HepG2 (cell line): ENCODE data around the gene DNM3. TPM values are rescaled to one million over a fixed set of nuclear protein-coding genes. Genes with fewer than 3 reads are reported as not detected.

ENCODE experiments used
- ATAC-seq: fragments of 200-7000 bp; cut with Tn5 transposase; 3 replicates; pipeline ENCODE4 v1.9.1; 2020; ENCODE audit warnings: mild to moderate bottlenecking, moderate library complexity
- BruUV-seq: library from RNA; stranded (reverse); fragments of 400-500 nt; replicated peaks from 2 replicates; lab custom pipeline; 2021; lab: Mats Ljungman, UMichigan
- CTCF ChIA-PET: fragments of 300-600 bp; formaldehyde crosslinking; extraction: SDS; loops from one replicate; lab custom pipeline; 2021; ENCODE audit warnings: low total read pairs, inconsistent platforms, low intra/inter-chr PET ratio; lab: Yijun Ruan, JAX
- POLR2A ChIA-PET: fragments of 350-600 bp; sonication (Branson Sonifier 250); formaldehyde crosslinking; loops from one replicate; lab custom pipeline; 2020; ENCODE audit warnings: antibody characterized with exemption, inconsistent platforms; lab: Yijun Ruan, JAX
- DNase-seq: peaks from one replicate; pipeline ENCODE4 v3.0.0-alpha.2; 2015; ENCODE audit warnings: low spot score
- FAIRE-seq: peaks from 3 replicates; lab custom pipeline; 2011; peaks lifted over from hg19 to GRCh38; lab: Jason Lieb, UNC
- H2AFZ ChIP-seq: one replicate; pipeline ENCODE4 v1.6.1; 2011; ENCODE audit warnings: low read length, inconsistent platforms
- H3K27ac ChIP-seq: fragments of 300-600 bp; 3 replicates; pipeline ENCODE4 v1.8.0; 2011; ENCODE audit warnings: mixed run types, mild to moderate bottlenecking, mixed read lengths, low read length, inconsistent platforms; ENCODE audit not compliant: insufficient read depth; ENCODE audit errors: extremely low read length
- H3K27me3 ChIP-seq, 2 experiments: fragments of 200-600 bp in 1 of 2; 2 replicates in 1 of 2; 3 replicates in 1 of 2; pipeline versions ENCODE4 v1.6.0 to v1.8.0; 2011; ENCODE audit warnings: low read length in 2 of 2, mild to moderate bottlenecking in 2 of 2, moderate library complexity in 2 of 2, inconsistent platforms in 1 of 2; ENCODE audit not compliant: insufficient read depth in 2 of 2, control insufficient read depth in 1 of 2
- H3K36me3 ChIP-seq, 2 experiments: fragments of 200-600 bp in 1 of 2; replicated peaks in 1 of 2; 2 replicates in 1 of 2; 3 replicates in 1 of 2; pipeline versions ENCODE4 v1.5.1 to v1.8.0; 2011; ENCODE audit warnings: low read length in 2 of 2, inconsistent platforms in 1 of 2; ENCODE audit not compliant: insufficient read depth in 2 of 2, control insufficient read depth in 1 of 2
- H3K4me1 ChIP-seq: 2 replicates; pipeline ENCODE4 v1.5.1; 2012; ENCODE audit warnings: low read length, inconsistent platforms; ENCODE audit not compliant: insufficient read depth
- H3K4me2 ChIP-seq: 2 replicates; pipeline ENCODE4 v1.6.0; 2011; ENCODE audit warnings: low read depth, low read length, inconsistent platforms
- H3K4me3 ChIP-seq, 3 experiments: fragments of 200-600 bp in 1 of 3; sonication (generic), shearing (Covaris generic) in 1 of 3; replicated peaks in 1 of 3; 2 replicates each; pipeline ENCODE4 v1.5.1; 2011 to 2016; ENCODE audit warnings: low read length in 3 of 3, inconsistent platforms in 2 of 3, low read depth in 2 of 3, mild to moderate bottlenecking in 2 of 3, control low read depth in 1 of 3, mixed read lengths in 1 of 3; ENCODE audit not compliant: insufficient read depth in 1 of 3
- H3K79me2 ChIP-seq: one replicate; pipeline ENCODE4 v1.6.1; 2011; ENCODE audit warnings: low read length, inconsistent platforms; ENCODE audit not compliant: insufficient read depth
- H3K9ac ChIP-seq: 2 replicates; pipeline ENCODE4 v1.6.0; 2011; ENCODE audit warnings: mild to moderate bottlenecking, low read depth, low read length, inconsistent platforms; ENCODE audit not compliant: insufficient read depth
- H3K9me3 ChIP-seq: 2 replicates; pipeline ENCODE4 v1.5.1; 2012; ENCODE audit warnings: mild to moderate bottlenecking, low read length
- H4K20me1 ChIP-seq: 2 replicates; pipeline ENCODE4 v1.6.0; 2011; ENCODE audit warnings: inconsistent platforms, mild to moderate bottlenecking, low read length, moderate library complexity; ENCODE audit not compliant: insufficient read depth
- IKZF1 ChIP-seq: fragments of 450-650 bp; IDR thresholded peaks from 2 replicates; pipeline ENCODE4 v1.7.1; 2016
- SOX13 ChIP-seq, 3 experiments: fragments of 450-650 bp in 1 of 3; sonication (generic) in 1 of 3; formaldehyde crosslinking in 1 of 3; IDR thresholded peaks in 2 of 3; conservative IDR thresholded peaks in 1 of 3; 2 replicates each; pipeline versions ENCODE4 v1.5.0 to v1.6.1; 2016 to 2020; ENCODE audit warnings: antibody characterized with exemption in 1 of 3, mild to moderate bottlenecking in 1 of 3, missing compliant biosample characterization in 1 of 3, missing genetic modification reagents in 1 of 3, moderate library complexity in 1 of 3
- ZFP90 ChIP-seq: sonication (generic); formaldehyde crosslinking; IDR thresholded peaks from 2 replicates; pipeline ENCODE4 v1.8.0; 2022; ENCODE audit warnings: missing genetic modification reagents, mild to moderate bottlenecking, inconsistent platforms, borderline replicate concordance
- ZNF430 ChIP-seq: sonication (generic); formaldehyde crosslinking; IDR thresholded peaks from 2 replicates; pipeline ENCODE4 v1.9.0; 2021; ENCODE audit warnings: mild to moderate bottlenecking, missing genetic modification reagents
- WGBS: methylation state at CpG from one replicate; pipeline ENCODE4 v1.1.6; 2017; ENCODE audit warnings: low lambda C conversion rate; 5-methylcytosine and 5-hydroxymethylcytosine counted together
- in situ Hi-C: cut with HindIII; loops from 2 replicates; pipeline ENCODE4 v1.10.0; 2017; ENCODE audit warnings: low pct_unique_long_range_greater_than_20kb; ENCODE audit not compliant: extremely low pct_ligation_motif_present
- intact Hi-C: fragments of 100-400 bp; cut with micrococcal nuclease; formaldehyde crosslinking; loops from one replicate; pipeline ENCODE4 v1.10.0; 2022; ENCODE audit not compliant: unreplicated experiment
- polyA plus RNA-seq, 8 experiments: library from polyadenylated mRNA; depleted of rRNA in 3 of 8; stranded (reverse) in 7 of 8; unstranded in 1 of 8; fragments of >200 nt; fragmentation: Illumina TruSeq in 4 of 8; extraction: Trizol in 4 of 8; gene quantifications; 2 replicates each; pipeline versions ENCODE4 v1.2.1 to v1.2.3, GENCODE V29; 2011 to 2016; ENCODE audit warnings: low read depth in 4 of 8, missing spikeins in 1 of 8, mixed read lengths in 1 of 8; ENCODE audit not compliant: insufficient read depth in 1 of 8
- total RNA-seq, 5 experiments: library from RNA; depleted of rRNA; stranded (reverse); fragments of >200 nt; fragmentation: Illumina TruSeq; extraction: Trizol; gene quantifications; 2 replicates each; pipeline ENCODE4 v1.2.3, GENCODE V29; 2016; ENCODE audit warnings: low read depth in 1 of 5
- TF ChIP-seq, protein P1 (sequence below): sonication (generic); formaldehyde crosslinking; IDR thresholded peaks from 2 replicates; pipeline ENCODE4 v1.8.1; 2022; ENCODE audit warnings: mild to moderate bottlenecking, missing genetic modification reagents
- TF ChIP-seq, protein P2 (sequence below): sonication (generic); formaldehyde crosslinking; IDR thresholded peaks from 2 replicates; pipeline ENCODE4 v1.4.0; 2020; ENCODE audit warnings: missing genetic modification reagents, mild to moderate bottlenecking, borderline replicate concordance
- TF ChIP-seq, protein P3 (sequence below): sonication (generic); formaldehyde crosslinking; IDR thresholded peaks from 2 replicates; pipeline ENCODE4 v1.4.0; 2020; ENCODE audit warnings: low read depth, mild to moderate bottlenecking, missing genetic modification reagents

Gene DNM3
- total and polyA plus RNA-seq, 2 of the 13 experiments (the other 11 are each of a cell fraction or from before 2014, with no cell fraction given): 0.05 TPM; not detected in 1

DNA sequence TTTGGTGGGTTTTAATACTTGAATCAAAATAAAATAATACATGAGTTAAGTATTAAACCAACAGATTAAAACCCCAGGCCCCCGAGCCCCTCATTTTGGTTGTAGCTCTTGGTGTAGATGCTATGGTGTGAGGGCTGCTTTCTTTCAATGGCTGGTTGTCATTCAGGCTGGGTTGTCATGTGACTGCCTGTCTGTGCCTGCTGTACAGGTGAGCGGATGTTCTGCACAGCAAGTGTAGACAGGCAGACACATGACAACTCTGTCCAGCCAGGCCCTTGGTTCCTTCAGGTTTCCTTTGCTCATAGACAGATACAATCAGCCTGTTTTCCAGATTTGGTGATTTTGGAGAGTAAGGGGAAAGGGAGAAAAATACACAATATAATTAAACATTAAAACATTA is 297.3 kb downstream of the DNM3 start:
- Histone ChIP-seq H3K9me3 (no peaks in the 10 kb centered on the region), H3K27me3 (no peaks in the 10 kb centered on the region), H3K36me3 (no peaks in the 10 kb centered on the region), H3K4me2 (no peak overlapping the region), H3K9ac (no peak overlapping the region), H3K4me3 (no peak overlapping the region), H4K20me1 (no peaks in the 10 kb centered on the region), H3K4me1 (no peaks in the 10 kb centered on the region), H2AFZ (no peak overlapping the region), H3K79me2 (no peaks in the 10 kb centered on the region), H3K27ac (no peak overlapping the region)
- WGBS: 27% methylated on average over 2 of the region's 2 CpGs
- CTCF ChIA-PET: no interaction called here
- intact Hi-C loops: no loop called here
- no peak for DNase-seq
- FAIRE-seq: no peak
- in situ Hi-C loops: no loop called here
- TF ChIP-seq, protein P1, sequence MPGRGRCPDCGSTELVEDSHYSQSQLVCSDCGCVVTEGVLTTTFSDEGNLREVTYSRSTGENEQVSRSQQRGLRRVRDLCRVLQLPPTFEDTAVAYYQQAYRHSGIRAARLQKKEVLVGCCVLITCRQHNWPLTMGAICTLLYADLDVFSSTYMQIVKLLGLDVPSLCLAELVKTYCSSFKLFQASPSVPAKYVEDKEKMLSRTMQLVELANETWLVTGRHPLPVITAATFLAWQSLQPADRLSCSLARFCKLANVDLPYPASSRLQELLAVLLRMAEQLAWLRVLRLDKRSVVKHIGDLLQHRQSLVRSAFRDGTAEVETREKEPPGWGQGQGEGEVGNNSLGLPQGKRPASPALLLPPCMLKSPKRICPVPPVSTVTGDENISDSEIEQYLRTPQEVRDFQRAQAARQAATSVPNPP (CRISPR knock-in tag): no peak
- TF ChIP-seq ZNF430 (CRISPR knock-in tag) (no peak), SOX13 (IDR thresholded peaks at IDR 0.05) (no peak), SOX13 (CRISPR knock-in tag; conservative IDR thresholded peaks at IDR 0.05 in 1 of 2, IDR thresholded peaks at IDR 0.05 in 1 of 2) (no peak), IKZF1 (no peak), ZFP90 (CRISPR knock-in tag) (no peak)
- TF ChIP-seq, protein P2, sequence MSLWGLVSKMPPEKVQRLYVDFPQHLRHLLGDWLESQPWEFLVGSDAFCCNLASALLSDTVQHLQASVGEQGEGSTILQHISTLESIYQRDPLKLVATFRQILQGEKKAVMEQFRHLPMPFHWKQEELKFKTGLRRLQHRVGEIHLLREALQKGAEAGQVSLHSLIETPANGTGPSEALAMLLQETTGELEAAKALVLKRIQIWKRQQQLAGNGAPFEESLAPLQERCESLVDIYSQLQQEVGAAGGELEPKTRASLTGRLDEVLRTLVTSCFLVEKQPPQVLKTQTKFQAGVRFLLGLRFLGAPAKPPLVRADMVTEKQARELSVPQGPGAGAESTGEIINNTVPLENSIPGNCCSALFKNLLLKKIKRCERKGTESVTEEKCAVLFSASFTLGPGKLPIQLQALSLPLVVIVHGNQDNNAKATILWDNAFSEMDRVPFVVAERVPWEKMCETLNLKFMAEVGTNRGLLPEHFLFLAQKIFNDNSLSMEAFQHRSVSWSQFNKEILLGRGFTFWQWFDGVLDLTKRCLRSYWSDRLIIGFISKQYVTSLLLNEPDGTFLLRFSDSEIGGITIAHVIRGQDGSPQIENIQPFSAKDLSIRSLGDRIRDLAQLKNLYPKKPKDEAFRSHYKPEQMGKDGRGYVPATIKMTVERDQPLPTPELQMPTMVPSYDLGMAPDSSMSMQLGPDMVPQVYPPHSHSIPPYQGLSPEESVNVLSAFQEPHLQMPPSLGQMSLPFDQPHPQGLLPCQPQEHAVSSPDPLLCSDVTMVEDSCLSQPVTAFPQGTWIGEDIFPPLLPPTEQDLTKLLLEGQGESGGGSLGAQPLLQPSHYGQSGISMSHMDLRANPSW: no peak
- TF ChIP-seq, protein P3, sequence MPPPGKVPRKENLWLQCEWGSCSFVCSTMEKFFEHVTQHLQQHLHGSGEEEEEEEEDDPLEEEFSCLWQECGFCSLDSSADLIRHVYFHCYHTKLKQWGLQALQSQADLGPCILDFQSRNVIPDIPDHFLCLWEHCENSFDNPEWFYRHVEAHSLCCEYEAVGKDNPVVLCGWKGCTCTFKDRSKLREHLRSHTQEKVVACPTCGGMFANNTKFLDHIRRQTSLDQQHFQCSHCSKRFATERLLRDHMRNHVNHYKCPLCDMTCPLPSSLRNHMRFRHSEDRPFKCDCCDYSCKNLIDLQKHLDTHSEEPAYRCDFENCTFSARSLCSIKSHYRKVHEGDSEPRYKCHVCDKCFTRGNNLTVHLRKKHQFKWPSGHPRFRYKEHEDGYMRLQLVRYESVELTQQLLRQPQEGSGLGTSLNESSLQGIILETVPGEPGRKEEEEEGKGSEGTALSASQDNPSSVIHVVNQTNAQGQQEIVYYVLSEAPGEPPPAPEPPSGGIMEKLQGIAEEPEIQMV (CRISPR knock-in tag): no peak
- no TSS peak for BruUV-seq
- no peak for ATAC-seq
- POLR2A ChIA-PET: no interaction called here
